Liver (tissue), 9 donors: ENCODE data around the gene FGD5. TPM values are rescaled to one million over a fixed set of nuclear protein-coding genes. Genes with fewer than 3 reads are reported as not detected.

ENCODE experiments used
- DNase-seq: peaks from one replicate; pipeline ENCODE4 v3.0.0-alpha.2; 2017; ENCODE audit warnings: low spot score
- H3K27ac ChIP-seq, 2 donors: one replicate each; pipeline ENCODE4 v1.7.0; 2013; ENCODE audit warnings: inconsistent platforms in 2 of 2, low read length in 2 of 2, control low read depth in 1 of 2, low read depth in 1 of 2, mild to moderate bottlenecking in 1 of 2
- H3K27me3 ChIP-seq, 4 donors: one replicate each; pipeline versions ENCODE4 v1.6.1 to v1.7.0; 2013; ENCODE audit warnings: low read length in 3 of 4, inconsistent platforms in 1 of 4, mild to moderate bottlenecking in 1 of 4, moderate library complexity in 1 of 4; ENCODE audit not compliant: control insufficient read depth in 4 of 4, insufficient read depth in 4 of 4
- H3K36me3 ChIP-seq, 4 donors: one replicate each; pipeline versions ENCODE4 v1.6.1 to v1.7.0; 2013; ENCODE audit warnings: low read length in 3 of 4, mild to moderate bottlenecking in 3 of 4, low read depth in 1 of 4, moderate library complexity in 1 of 4; ENCODE audit not compliant: control insufficient read depth in 4 of 4, insufficient read depth in 3 of 4
- H3K4me1 ChIP-seq, 4 donors: one replicate each; pipeline versions ENCODE4 v1.6.1 to v1.7.0; 2013; ENCODE audit warnings: low read length in 3 of 4, mild to moderate bottlenecking in 3 of 4, moderate library complexity in 1 of 4; ENCODE audit not compliant: control insufficient read depth in 4 of 4, insufficient read depth in 4 of 4
- H3K4me3 ChIP-seq, 3 donors: one replicate each; pipeline versions ENCODE4 v1.6.1 to v1.7.0; 2013; ENCODE audit warnings: low read length in 3 of 3, control low read depth in 1 of 3, low read depth in 1 of 3, mild to moderate bottlenecking in 1 of 3
- H3K9ac ChIP-seq, 2 donors: one replicate each; pipeline ENCODE4 v1.7.0; 2013; ENCODE audit warnings: low read length in 2 of 2, mild to moderate bottlenecking in 2 of 2, moderate library complexity in 2 of 2, control low read depth in 1 of 2, low read depth in 1 of 2
- H3K9me3 ChIP-seq, 4 donors: one replicate each; pipeline versions ENCODE4 v1.6.1 to v1.7.0; 2013; ENCODE audit warnings: low read length in 3 of 4; ENCODE audit not compliant: control insufficient read depth in 4 of 4
- EGR1 ChIP-seq, 2 donors: IDR thresholded peaks; 2 replicates each; pipeline ENCODE4 v1.6.1; 2016 to 2018; ENCODE audit warnings: antibody characterized with exemption in 2 of 2, low read depth in 2 of 2
- FOXA1 ChIP-seq: IDR thresholded peaks from 2 replicates; pipeline ENCODE4 v1.6.1; 2016; ENCODE audit warnings: antibody characterized with exemption
- FOXA2 ChIP-seq: IDR thresholded peaks from 2 replicates; pipeline ENCODE4 v1.6.1; 2016; ENCODE audit warnings: antibody characterized with exemption
- GABPA ChIP-seq, 2 donors: IDR thresholded peaks in 1 of 2; conservative IDR thresholded peaks in 1 of 2; 2 replicates each; pipeline ENCODE4 v1.6.1; 2016; ENCODE audit warnings: antibody characterized with exemption in 2 of 2, mild to moderate bottlenecking in 1 of 2, moderate library complexity in 1 of 2
- HNF4A ChIP-seq, 2 donors: conservative IDR thresholded peaks; 2 replicates each; pipeline ENCODE4 v1.6.1; 2016; ENCODE audit warnings: antibody characterized with exemption in 2 of 2, mild to moderate bottlenecking in 2 of 2
- HNF4G ChIP-seq: IDR thresholded peaks from 2 replicates; pipeline ENCODE4 v1.6.1; 2016; ENCODE audit warnings: antibody characterized with exemption
- JUND ChIP-seq, 2 donors: IDR thresholded peaks; 2 replicates each; pipeline ENCODE4 v1.6.1; 2016; ENCODE audit warnings: antibody characterized with exemption in 2 of 2
- NR2F2 ChIP-seq: IDR thresholded peaks from 2 replicates; pipeline ENCODE4 v1.6.1; 2016; ENCODE audit warnings: antibody characterized with exemption
- RAD21 ChIP-seq, 2 donors: IDR thresholded peaks; 2 replicates each; pipeline ENCODE4 v1.6.1; 2016; ENCODE audit warnings: antibody characterized with exemption in 2 of 2, mild to moderate bottlenecking in 2 of 2
- RXRA ChIP-seq, 2 donors: IDR thresholded peaks; 2 replicates each; pipeline ENCODE4 v1.6.1; 2017 to 2018; ENCODE audit warnings: antibody characterized with exemption in 2 of 2, mild to moderate bottlenecking in 1 of 2
- SP1 ChIP-seq: IDR thresholded peaks from 2 replicates; pipeline ENCODE4 v1.6.1; 2018; ENCODE audit warnings: antibody characterized with exemption, mild to moderate bottlenecking
- TAF1 ChIP-seq: conservative IDR thresholded peaks from 2 replicates; pipeline ENCODE4 v1.6.1; 2016; ENCODE audit warnings: antibody characterized with exemption, mild to moderate bottlenecking
- YY1 ChIP-seq: IDR thresholded peaks from 2 replicates; pipeline ENCODE4 v1.6.1; 2016; ENCODE audit warnings: antibody characterized with exemption, mild to moderate bottlenecking
- WGBS: extraction: QIAGEN DNeasy Blood & Tissue Kit; methylation state at CpG from one replicate; pipeline ENCODE4 v1.1.7; 2013; 5-methylcytosine and 5-hydroxymethylcytosine counted together
- polyA plus RNA-seq, 2 donors: library from polyadenylated mRNA; stranded (reverse) in 1 of 2; unstranded in 1 of 2; fragments of 200-250 nt in 1 of 2; fragments of >200 nt in 1 of 2; fragmentation: Nextera tagmentation in 1 of 2; extraction: Ambion mirVana in 1 of 2; gene quantifications; one replicate each; pipeline versions ENCODE4 v1.2.1 to v1.2.3, GENCODE V29; 2013 to 2015
- total RNA-seq, 2 donors: library from RNA; depleted of rRNA; stranded (reverse); fragments of >200 nt; gene quantifications; one replicate each; pipeline ENCODE4 v1.2.3, GENCODE V29; 2014
- TF ChIP-seq, protein P1 (sequence below): IDR thresholded peaks from 2 replicates; pipeline ENCODE4 v1.6.1; 2016; ENCODE audit warnings: antibody characterized with exemption
- TF ChIP-seq, protein P2 (sequence below): IDR thresholded peaks from 2 replicates; pipeline ENCODE4 v1.6.1; 2016; ENCODE audit warnings: antibody characterized with exemption
- TF ChIP-seq, protein P3 (sequence below): fragments of 150-350 bp; IDR thresholded peaks from 2 replicates; pipeline ENCODE4 v1.5.1; 2017; ENCODE audit warnings: improper control_type of control experiment, low read depth, low read length; ENCODE audit not compliant: missing input control
- TF ChIP-seq, protein P4 (sequence below): IDR thresholded peaks from 2 replicates; pipeline ENCODE4 v1.6.1; 2016; ENCODE audit warnings: antibody characterized with exemption, mild to moderate bottlenecking
- TF ChIP-seq, protein P5 (sequence below): IDR thresholded peaks from 2 replicates; pipeline ENCODE4 v1.6.1; 2016; ENCODE audit warnings: antibody characterized with exemption
- donor health status: healthy.
- donor health status: healthy.
- donor health status: healthy.
- donor health status: healthy.
- donor health status: healthy.

Gene FGD5
- total and polyA plus RNA-seq, 4 donors: 2.0 to 6.3 (median 3.1) TPM

DNA sequence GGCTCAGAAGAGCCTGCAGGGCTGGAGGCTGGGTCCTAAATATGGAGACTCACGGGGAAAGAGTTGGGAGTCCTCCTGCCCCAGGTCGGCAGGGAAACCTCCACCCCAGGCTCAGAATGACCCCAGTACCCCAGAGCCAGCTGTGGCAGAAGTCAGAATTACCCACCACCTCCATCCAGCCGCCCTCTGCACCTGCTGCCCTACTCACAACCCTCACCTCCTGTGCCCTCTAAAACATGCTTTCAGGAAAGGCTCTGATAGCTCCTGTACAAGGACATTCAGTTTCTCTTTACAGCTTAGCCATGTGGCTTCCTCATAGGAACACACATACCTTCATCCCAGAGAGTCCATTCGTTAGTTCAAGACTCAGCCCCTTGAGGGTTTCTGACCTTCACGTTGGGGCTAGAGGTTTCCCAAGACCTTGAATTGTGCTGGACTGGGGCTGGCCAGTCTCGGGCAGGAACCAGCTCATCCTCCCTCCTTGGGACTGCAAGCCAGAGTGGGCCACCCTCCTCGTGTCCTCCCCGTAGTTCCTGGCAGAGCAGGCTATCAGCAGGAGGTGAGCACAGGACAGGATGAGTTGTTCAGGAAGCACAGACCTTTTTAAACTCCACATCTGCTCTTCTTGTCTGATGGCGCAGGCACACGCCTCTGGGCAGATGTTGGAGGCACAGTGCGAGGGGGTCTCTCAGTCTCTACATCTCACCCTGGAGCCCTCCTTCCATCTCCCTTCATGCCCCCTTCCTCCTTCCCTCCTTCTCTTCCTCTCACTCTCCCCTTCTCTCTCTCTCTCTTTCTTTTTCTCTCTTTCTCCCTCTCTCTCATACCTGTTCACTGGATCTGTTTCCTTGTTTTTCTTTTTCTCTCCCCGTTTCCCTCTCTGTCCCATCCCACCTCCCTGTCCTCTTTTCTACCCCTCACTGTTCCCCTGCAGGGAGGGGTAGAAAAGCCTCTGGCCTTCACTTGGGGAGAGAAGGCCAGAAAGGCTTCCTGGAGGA lies 72.7 kb downstream of the FGD5 start:
- Histone ChIP-seq H3K4me1 (no peaks in the 10 kb centered on the region), H3K4me3 (no peak overlapping the region), H3K36me3 (no peaks in the 10 kb centered on the region), H3K27ac (no peak overlapping the region), H3K27me3 (no peaks in the 10 kb centered on the region), H3K9ac (no peak overlapping the region), H3K9me3 (no peaks in the 10 kb centered on the region)
- TF ChIP-seq EGR1 (IDR thresholded peaks at IDR 0.05; ENCODE audit: low read depth in 2 of 2) (no peak), HNF4A (conservative IDR thresholded peaks at IDR 0.05) (no peak), FOXA2 (no peak), FOXA1 (no peak), TAF1 (no peak), HNF4G (no peak), JUND (IDR thresholded peaks at IDR 0.05) (no peak), YY1 (no peak), NR2F2 (no peak), GABPA (IDR thresholded peaks at IDR 0.05 in 1 of 2, conservative IDR thresholded peaks at IDR 0.05 in 1 of 2) (no peak), RAD21 (IDR thresholded peaks at IDR 0.05) (no peak), RXRA (IDR thresholded peaks at IDR 0.05) (no peak), SP1 (no peak)
- TF ChIP-seq, protein P1, sequence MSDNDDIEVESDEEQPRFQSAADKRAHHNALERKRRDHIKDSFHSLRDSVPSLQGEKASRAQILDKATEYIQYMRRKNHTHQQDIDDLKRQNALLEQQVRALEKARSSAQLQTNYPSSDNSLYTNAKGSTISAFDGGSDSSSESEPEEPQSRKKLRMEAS: no peak
- TF ChIP-seq, protein P2, sequence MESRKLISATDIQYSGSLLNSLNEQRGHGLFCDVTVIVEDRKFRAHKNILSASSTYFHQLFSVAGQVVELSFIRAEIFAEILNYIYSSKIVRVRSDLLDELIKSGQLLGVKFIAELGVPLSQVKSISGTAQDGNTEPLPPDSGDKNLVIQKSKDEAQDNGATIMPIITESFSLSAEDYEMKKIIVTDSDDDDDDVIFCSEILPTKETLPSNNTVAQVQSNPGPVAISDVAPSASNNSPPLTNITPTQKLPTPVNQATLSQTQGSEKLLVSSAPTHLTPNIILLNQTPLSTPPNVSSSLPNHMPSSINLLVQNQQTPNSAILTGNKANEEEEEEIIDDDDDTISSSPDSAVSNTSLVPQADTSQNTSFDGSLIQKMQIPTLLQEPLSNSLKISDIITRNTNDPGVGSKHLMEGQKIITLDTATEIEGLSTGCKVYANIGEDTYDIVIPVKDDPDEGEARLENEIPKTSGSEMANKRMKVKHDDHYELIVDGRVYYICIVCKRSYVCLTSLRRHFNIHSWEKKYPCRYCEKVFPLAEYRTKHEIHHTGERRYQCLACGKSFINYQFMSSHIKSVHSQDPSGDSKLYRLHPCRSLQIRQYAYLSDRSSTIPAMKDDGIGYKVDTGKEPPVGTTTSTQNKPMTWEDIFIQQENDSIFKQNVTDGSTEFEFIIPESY: no peak
- TF ChIP-seq, protein P3, sequence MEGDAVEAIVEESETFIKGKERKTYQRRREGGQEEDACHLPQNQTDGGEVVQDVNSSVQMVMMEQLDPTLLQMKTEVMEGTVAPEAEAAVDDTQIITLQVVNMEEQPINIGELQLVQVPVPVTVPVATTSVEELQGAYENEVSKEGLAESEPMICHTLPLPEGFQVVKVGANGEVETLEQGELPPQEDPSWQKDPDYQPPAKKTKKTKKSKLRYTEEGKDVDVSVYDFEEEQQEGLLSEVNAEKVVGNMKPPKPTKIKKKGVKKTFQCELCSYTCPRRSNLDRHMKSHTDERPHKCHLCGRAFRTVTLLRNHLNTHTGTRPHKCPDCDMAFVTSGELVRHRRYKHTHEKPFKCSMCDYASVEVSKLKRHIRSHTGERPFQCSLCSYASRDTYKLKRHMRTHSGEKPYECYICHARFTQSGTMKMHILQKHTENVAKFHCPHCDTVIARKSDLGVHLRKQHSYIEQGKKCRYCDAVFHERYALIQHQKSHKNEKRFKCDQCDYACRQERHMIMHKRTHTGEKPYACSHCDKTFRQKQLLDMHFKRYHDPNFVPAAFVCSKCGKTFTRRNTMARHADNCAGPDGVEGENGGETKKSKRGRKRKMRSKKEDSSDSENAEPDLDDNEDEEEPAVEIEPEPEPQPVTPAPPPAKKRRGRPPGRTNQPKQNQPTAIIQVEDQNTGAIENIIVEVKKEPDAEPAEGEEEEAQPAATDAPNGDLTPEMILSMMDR: no peak
- TF ChIP-seq, protein P4, sequence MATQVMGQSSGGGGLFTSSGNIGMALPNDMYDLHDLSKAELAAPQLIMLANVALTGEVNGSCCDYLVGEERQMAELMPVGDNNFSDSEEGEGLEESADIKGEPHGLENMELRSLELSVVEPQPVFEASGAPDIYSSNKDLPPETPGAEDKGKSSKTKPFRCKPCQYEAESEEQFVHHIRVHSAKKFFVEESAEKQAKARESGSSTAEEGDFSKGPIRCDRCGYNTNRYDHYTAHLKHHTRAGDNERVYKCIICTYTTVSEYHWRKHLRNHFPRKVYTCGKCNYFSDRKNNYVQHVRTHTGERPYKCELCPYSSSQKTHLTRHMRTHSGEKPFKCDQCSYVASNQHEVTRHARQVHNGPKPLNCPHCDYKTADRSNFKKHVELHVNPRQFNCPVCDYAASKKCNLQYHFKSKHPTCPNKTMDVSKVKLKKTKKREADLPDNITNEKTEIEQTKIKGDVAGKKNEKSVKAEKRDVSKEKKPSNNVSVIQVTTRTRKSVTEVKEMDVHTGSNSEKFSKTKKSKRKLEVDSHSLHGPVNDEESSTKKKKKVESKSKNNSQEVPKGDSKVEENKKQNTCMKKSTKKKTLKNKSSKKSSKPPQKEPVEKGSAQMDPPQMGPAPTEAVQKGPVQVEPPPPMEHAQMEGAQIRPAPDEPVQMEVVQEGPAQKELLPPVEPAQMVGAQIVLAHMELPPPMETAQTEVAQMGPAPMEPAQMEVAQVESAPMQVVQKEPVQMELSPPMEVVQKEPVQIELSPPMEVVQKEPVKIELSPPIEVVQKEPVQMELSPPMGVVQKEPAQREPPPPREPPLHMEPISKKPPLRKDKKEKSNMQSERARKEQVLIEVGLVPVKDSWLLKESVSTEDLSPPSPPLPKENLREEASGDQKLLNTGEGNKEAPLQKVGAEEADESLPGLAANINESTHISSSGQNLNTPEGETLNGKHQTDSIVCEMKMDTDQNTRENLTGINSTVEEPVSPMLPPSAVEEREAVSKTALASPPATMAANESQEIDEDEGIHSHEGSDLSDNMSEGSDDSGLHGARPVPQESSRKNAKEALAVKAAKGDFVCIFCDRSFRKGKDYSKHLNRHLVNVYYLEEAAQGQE: no peak
- TF ChIP-seq, protein P5, sequence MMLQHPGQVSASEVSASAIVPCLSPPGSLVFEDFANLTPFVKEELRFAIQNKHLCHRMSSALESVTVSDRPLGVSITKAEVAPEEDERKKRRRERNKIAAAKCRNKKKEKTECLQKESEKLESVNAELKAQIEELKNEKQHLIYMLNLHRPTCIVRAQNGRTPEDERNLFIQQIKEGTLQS: no peak
- DNase-seq: no peak
- WGBS: 81% methylated on average over 12 of the region's 12 CpGs
